Left ventricle myocardium inferior (tissue), 1 donor: ENCODE data around the gene MOK. TPM values are rescaled to one million over a fixed set of nuclear protein-coding genes. Genes with fewer than 3 reads are reported as not detected.

ENCODE experiments used
- DNase-seq: peaks from one replicate; pipeline ENCODE4 v3.0.0-alpha.2; 2020
- H3K27ac ChIP-seq: fragments of 200-600 bp; replicated peaks from 2 replicates; pipeline ENCODE4 v1.8.0; 2021
- H3K27me3 ChIP-seq: fragments of 200-600 bp; 2 replicates; pipeline ENCODE4 v1.8.0; 2021; ENCODE audit warnings: low read depth
- H3K36me3 ChIP-seq: fragments of 200-600 bp; 2 replicates; pipeline ENCODE4 v1.8.0; 2021
- H3K4me1 ChIP-seq: fragments of 200-600 bp; 2 replicates; pipeline ENCODE4 v1.8.0; 2021
- H3K4me3 ChIP-seq: fragments of 200-600 bp; 2 replicates; pipeline ENCODE4 v1.8.0; 2021; ENCODE audit warnings: mild to moderate bottlenecking, moderate library complexity
- H3K9me3 ChIP-seq: fragments of 200-600 bp; replicated peaks from 2 replicates; pipeline ENCODE4 v1.8.0; 2021
- intact Hi-C: fragments of 100-400 bp; cut with micrococcal nuclease; formaldehyde crosslinking; loops from one replicate; pipeline ENCODE4 v1.11.0; 2022
- total RNA-seq: library from RNA; stranded (reverse); fragmentation: NEBNext Ultra II Directional; extraction: Animal tissue kit (Norgen Biotek cat#: 25700); gene quantifications from one replicate; pipeline ENCODE4 v1.2.1, GENCODE V29; 2021
- TF ChIP-seq, protein P1 (sequence below): fragments of 200-600 bp; IDR thresholded peaks from 2 replicates; pipeline ENCODE4 v1.8.0; 2021; ENCODE audit warnings: antibody characterized with exemption, mild to moderate bottlenecking, borderline replicate concordance
- donor health status: DM: no; HTN: yes; CAD: no; lungs with severe emphysema.

MOK gene
- total RNA-seq, 1 donor from 2014 or later, result 12.2 TPM

DNA sequence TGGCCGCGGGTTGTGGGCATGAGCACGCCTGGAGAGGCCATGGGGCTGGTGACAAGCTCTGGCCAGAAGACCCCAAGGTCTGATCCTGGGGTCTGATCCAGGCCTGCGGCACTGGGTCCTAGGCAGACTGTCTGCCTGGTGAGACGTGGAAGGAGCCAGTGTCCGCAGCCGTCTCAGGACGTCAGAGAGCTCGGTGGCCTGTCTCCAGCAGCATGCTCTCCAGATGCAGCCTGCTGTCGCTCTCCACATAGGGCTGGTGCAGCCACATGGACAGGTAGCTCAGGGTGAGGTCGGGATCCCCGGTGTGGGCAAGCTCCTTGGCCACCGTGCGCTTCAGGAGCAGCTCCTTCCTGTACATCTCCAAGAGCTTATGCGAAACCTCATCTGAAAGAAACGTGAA lies 43.4 kb upstream of the MOK start:
- Histone ChIP-seq H3K27ac (no peak overlapping the region), H3K36me3 (peaks cover 85% of the 10 kb centered on the region), H3K4me3 (no peak overlapping the region), H3K4me1 (peaks cover 31% of the 10 kb centered on the region), H3K27me3 (no peaks in the 10 kb centered on the region), H3K9me3 (no peaks in the 10 kb centered on the region)
- TF ChIP-seq, protein P1, sequence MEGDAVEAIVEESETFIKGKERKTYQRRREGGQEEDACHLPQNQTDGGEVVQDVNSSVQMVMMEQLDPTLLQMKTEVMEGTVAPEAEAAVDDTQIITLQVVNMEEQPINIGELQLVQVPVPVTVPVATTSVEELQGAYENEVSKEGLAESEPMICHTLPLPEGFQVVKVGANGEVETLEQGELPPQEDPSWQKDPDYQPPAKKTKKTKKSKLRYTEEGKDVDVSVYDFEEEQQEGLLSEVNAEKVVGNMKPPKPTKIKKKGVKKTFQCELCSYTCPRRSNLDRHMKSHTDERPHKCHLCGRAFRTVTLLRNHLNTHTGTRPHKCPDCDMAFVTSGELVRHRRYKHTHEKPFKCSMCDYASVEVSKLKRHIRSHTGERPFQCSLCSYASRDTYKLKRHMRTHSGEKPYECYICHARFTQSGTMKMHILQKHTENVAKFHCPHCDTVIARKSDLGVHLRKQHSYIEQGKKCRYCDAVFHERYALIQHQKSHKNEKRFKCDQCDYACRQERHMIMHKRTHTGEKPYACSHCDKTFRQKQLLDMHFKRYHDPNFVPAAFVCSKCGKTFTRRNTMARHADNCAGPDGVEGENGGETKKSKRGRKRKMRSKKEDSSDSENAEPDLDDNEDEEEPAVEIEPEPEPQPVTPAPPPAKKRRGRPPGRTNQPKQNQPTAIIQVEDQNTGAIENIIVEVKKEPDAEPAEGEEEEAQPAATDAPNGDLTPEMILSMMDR, result no peak
- intact Hi-C loops, result no loop called here
- DNase-seq, result no peak

DNA sequence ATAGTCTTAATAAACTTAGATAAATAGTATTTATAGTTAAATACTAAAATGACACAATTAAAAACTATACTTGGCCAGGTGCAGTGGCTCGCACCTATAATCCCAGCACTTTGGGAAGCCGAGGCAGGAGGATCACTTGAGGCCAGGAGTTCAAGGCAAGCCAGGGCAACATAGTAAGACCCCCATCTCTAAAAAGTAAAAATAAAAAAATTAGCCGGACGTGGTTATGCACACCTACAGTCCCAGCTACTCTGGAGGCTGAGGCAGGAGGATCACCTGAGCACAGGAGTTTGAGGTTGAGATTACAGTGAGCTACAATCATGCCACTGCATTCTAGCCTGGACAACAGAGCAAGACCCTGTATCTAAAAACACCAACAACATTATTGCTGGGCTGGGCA lies 41.7 kb upstream of the MOK start:
- intact Hi-C loops, result no loop called here
- TF ChIP-seq, protein P1, result no peak
- Histone ChIP-seq H3K4me1 (peaks cover 15% of the 10 kb centered on the region), H3K36me3 (peaks cover 85% of the 10 kb centered on the region), H3K9me3 (no peaks in the 10 kb centered on the region), H3K27ac (no peak overlapping the region), H3K27me3 (no peaks in the 10 kb centered on the region), H3K4me3 (no peak overlapping the region)
- no peak for DNase-seq

DNA sequence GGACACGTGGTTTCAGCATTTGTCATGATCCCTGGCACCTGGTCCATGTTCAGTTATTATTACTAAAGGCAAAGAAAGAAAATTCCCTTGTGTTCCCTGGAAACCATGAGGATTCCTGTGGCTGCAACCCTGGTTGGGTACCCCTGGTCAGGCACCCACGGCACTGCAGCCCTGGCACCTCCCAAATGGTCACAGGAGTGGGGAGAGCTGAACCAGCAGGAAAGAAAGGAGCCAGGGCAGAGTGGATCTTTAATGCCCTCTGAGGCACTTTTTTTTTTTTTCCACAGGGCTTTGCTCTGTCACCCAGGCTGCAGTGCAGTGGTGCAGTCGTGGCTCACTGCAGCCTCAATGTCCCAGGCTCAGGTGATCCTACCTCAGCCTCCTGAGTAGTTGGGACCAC lies 40.3 kb upstream of the MOK start:
- intact Hi-C loops, result no loop called here
- TF ChIP-seq, protein P1, result no peak
- no peaks in the 10 kb centered on the region for H3K27me3 ChIP-seq
- no peak overlapping the region for H3K4me3 ChIP-seq
- H3K36me3 ChIP-seq, result peaks cover 99% of the 10 kb centered on the region
- H3K9me3 ChIP-seq, result no peaks in the 10 kb centered on the region
- H3K27ac ChIP-seq, result no peak overlapping the region
- peaks cover under 1% of the 10 kb centered on the region for H3K4me1 ChIP-seq
- DNase-seq, result no peak

DNA sequence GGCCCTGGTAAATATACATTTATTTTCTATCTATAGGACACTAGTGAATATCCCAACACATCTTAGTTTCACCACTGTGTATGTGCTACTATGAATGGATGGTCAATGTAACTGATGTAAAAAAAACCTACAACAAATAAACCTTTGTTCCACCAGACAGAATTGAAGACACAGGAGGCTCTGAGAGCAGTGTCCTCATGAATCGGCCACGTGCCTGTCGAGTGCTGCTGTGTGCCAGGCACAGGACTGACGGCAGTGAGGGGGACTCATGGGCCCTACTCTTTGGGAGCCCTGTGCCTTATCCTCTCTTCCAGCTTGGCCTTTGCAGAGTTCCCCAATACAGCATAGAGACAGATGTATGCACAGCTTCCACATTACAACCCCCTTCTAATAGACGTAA lies 39.5 kb upstream of the MOK start:
- H3K27ac ChIP-seq, result no peak overlapping the region
- no peak overlapping the region for H3K4me3 ChIP-seq
- H3K9me3 ChIP-seq, result no peaks in the 10 kb centered on the region
- TF ChIP-seq, protein P1, result no peak
- intact Hi-C loops, result no loop called here
- peaks cover 98% of the 10 kb centered on the region for H3K36me3 ChIP-seq
- H3K27me3 ChIP-seq, result no peaks in the 10 kb centered on the region
- no peak for DNase-seq
- no peaks in the 10 kb centered on the region for H3K4me1 ChIP-seq

DNA sequence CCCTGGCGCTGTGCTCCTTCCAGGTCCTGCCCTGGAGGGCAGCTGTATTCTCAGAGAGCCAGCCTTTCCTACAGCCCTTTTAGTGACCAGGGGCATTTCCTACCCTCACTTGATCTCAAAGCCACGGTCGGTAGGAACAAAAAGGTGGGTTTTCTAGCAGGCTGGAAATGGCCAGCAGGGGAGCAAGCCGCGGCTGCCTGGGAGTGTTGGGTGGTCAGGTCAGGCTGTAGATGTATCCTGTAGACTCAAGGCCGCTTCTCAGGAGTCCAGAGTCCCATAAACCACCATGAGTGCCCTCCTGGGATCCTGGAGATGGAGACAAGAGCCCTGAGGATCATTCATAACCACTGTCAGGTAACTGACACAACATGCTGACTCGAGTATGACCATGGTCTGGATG lies 39.1 kb upstream of the MOK start:
- Histone ChIP-seq H3K27ac (no peak overlapping the region), H3K4me3 (no peak overlapping the region), H3K36me3 (peaks cover 98% of the 10 kb centered on the region), H3K4me1 (no peaks in the 10 kb centered on the region), H3K9me3 (no peaks in the 10 kb centered on the region), H3K27me3 (no peaks in the 10 kb centered on the region)
- TF ChIP-seq, protein P1, result no peak
- DNase-seq, result no peak
- intact Hi-C loops, result no loop called here

DNA sequence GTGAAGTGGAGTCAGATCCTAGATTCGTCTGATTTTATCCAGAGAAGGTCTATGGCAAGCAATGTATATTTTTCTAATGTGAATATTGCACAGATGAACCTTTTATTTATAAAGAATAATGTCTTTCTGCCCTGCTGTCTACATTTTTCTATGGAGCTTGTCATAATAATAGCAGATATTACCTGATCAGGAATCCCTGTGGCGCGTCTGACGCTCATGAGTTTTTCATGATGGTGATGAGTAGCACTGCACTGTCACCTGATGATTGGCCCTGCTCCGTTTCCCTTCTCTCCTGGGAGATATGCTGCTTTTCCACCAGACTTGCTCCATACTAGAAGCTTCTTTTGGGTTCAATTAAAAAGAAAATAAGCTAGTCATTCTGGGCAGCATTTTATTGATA lies 37.3 kb upstream of the MOK start:
- peaks cover 98% of the 10 kb centered on the region for H3K36me3 ChIP-seq
- no peaks in the 10 kb centered on the region for H3K27me3 ChIP-seq
- TF ChIP-seq, protein P1, result no peak
- H3K4me1 ChIP-seq, result no peaks in the 10 kb centered on the region
- H3K4me3 ChIP-seq, result no peak overlapping the region
- no peak for DNase-seq
- no peaks in the 10 kb centered on the region for H3K9me3 ChIP-seq
- intact Hi-C loops, result no loop called here
- no peak overlapping the region for H3K27ac ChIP-seq
